Epidermal melanocyte (primary cell): ENCODE data around the gene RER1.

Experiments
- DNase-seq: peaks from one replicate; pipeline ENCODE4 v3.0.0; 2011; ENCODE audit warnings: low spot score; ENCODE audit not compliant: insufficient read length

RER1 gene

DNA sequence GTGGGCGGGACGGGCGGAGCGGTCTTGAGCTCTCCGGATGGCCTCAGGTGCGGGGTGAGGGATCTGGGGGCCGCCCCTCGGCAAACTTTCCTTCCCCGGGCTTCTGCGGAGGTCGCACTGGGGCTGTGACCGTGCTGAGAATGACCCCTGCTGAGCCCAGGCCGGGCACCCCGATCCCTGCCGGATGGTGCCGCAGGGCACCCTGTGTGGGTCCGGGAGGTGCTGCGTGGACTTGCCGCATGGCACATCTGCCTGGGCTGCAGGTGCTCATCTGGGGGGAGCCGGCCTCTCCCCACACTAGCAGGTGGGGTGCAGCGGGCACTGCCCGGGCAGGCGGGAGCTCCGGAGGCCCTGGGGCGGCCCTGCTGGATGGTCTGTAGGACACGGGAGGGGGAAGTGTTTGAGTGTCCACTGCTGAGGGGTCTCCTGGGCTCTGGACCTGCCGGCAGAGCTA, 52.5 kb downstream of the RER1 start:
- DNase-seq: no peak

DNA sequence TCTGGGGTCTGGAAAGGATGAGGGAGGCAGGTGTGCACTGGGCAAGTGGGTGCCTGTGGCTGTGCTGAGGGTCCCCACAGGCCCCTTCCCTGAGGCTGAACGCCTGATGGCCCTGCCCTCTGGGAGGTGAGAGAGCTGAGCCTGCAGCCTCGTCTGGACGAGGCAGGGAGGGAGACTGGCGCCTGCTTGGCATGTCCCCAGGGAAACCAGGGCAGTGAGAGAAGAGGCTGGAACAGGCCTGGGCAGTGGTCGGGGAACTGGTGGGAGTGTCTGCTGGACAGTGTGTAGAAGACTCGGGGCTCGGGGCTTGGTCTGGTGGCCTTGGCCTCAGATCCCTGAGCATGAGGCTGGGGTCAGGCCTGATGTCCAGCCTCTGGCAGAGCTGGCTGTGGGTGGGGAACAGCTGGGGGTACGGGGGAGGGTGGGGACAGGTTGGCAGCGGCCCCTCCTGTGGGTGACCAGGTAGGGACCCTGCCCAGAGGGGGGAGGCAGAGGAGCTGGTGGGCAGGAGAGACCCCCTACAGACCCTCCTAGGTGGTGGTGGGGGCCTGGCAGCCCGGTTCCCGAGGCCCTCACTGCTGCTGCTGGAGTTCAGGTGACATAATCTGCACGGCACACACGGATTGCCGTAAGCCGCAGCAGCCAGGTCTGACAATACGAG, 53.7 kb downstream of the RER1 start:
- DNase-seq: no peak

DNA sequence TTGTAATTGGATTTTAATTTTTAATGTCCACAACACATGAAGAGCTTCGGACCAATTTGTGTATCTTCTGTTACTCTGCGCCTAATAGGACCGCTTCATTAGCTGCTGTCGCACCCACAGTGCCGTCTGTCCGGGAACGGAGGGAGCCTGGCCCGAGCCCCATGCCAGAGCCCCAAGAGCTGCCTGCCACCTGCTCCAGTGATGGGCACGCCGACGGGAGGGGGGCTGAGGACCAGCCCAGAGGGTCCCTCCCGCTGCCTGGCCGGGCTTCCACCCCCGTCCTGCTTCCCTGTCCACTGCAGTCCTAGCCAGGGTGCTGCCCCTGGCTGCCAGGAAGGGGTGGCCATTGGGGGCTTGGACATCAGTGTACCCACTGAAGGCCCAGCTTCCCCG, 54.2 kb downstream of the RER1 start:
- no peak for DNase-seq

DNA sequence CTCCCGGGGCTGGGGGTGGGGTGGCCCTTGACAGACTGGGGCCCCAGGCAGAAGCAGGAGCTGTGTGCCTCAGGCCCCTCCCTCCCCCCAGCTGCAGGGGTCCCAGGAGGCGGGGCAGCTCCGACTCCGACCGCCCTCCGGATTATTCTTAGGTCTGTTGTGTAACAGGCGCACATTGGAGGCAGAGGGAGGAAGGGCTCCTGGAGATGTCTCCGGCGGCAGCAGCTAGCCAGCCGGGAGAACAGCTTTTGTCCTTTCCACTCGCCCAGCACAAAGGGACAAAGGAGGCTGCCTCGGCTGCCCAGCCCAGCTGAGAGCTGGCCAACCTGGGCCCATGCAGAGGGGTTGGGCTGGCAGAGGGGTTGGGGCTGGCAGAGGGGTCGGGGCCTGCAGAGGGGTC, 54.8 kb downstream of the RER1 start:
- no peak for DNase-seq

DNA sequence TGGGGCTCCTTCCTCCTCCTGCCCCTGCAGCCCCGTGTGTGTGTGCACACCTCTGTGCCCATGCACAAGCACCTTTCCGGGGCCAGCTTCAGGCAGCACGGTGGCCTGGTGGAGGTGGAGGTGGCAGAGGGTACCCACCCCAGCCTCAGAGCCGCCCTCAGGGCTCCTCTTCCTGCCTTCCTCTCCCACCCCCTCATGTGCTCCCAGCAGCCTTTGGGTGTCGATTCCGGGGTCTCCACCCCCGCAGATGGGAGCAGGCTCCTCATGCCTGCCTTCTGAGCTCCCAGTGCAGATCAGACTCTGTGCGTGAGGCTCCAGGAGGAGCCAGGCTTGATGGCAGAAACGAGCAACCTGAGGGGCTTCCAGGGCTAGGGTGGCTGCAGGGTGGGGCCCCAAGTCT, 55.2 kb downstream of the RER1 start:
- no peak for DNase-seq

DNA sequence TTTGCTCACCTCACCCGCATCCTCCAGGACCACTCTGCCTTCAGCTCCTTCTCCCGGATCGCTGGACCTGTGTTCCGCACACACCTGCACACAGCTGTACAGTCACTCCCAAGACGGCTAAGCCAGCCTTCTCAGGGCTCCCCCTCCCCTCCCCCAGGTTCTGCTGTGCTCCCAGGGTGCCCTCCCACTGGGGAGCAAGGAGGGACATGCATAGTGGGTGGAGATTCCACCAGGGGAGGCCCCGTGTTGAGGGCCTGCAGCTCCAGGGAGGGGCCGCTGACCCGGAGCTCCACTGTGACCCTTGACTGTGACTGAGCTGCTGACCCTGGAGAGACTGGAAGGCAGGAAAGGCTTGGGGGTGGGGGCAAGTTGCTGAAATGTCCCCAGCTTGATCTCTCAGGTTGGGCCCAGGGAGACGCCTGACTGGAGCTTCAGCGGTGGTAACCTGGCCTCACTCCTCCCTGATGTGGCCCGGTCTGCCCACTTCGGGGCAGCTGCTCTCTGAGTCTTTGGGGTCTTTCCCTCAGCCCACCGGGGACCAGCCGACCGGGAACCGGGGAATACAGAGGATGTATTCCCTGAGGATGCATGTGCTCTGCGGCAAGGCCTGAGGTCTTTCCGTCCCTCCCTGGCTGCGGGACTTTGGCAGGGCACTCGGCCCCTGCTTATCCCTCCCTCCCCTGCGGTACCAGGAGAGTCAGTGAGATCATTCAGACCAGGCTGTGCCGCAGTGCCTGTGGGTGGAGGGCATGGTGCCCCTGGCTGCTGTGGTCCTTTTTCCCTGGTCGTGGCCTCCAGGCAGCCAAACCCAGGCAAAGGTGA, 55.8 kb downstream of the RER1 start:
- DNase-seq: no peak

DNA sequence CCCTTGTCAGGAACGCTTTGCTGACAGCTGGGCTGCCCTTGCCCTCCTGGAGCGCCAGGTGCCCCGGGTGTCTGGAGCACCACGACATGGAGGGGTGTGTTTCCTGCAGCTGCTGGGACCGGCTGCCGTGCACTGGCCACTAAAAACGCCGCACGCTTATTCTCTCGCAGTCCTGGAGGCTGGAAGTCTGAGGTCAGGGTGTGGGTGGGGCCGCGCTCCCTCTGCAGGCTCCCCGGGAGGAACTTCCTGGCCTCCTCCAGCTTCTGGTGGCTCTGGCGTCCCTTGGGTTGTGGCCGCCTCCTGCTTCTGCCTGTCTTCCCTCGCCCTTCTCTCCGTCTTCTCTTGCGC, 56.4 kb downstream of the RER1 start:
- no peak for DNase-seq

DNA sequence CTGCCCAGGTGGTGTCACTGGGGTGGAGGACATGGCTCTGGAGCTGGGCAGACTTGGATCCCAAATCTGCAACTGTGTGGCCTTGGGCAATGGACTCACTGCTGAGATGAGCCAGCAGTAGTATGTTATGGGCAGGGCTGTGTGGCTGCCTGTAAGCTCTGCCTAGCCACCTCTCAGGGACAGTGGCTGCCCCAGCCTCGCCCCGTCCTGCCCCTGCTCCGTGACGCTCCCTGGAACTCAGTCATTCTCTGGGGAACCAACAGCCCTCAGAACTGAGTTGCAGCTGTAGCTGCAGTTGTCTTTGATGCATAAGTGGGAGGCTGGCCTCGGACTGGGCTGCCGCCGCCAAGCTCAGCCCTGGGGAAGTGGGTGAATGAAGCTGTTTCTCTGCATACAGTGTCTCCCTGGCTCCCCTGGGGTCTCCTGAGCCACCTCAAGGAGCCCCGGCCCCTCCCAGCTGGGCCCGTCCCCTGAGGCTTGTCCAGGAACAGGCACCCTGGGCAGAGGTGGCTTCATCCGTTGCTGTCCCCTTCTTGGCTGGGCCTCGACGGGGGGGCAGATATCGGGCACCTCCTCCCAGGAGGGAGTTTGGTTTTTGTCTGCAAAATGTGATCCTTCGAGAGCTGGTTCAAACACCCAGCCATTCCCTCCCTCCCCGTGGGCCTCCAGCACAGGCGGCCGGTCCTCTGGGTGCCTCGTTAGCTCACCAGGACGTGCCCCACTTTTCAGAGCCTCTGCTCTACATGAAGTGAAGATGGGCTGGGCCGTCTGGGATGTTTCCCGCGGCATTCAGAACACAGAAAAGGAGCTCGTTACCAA, 58.2 kb downstream of the RER1 start:
- no peak for DNase-seq

DNA sequence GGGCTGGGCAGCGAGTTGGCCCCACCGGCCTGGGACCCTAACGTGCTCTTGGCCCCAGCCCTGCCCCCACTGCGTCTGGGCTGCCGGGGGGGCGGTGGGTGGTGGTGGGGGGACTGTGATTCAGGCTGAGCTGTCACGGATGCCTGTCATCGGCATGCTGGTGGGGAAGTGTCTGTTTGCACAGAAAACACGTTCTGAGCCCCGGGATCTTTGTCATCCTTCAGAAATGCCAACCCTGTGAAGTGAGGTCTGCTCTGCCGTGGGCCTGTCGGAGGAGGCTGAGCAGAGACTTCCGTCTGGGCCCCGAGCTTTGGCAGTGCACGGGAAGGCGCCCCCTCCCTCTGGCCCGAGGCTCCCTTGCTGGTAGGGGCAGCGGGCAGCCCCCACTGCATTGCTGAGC, 60.1 kb downstream of the RER1 start:
- DNase-seq: peak; percentile 70

DNA sequence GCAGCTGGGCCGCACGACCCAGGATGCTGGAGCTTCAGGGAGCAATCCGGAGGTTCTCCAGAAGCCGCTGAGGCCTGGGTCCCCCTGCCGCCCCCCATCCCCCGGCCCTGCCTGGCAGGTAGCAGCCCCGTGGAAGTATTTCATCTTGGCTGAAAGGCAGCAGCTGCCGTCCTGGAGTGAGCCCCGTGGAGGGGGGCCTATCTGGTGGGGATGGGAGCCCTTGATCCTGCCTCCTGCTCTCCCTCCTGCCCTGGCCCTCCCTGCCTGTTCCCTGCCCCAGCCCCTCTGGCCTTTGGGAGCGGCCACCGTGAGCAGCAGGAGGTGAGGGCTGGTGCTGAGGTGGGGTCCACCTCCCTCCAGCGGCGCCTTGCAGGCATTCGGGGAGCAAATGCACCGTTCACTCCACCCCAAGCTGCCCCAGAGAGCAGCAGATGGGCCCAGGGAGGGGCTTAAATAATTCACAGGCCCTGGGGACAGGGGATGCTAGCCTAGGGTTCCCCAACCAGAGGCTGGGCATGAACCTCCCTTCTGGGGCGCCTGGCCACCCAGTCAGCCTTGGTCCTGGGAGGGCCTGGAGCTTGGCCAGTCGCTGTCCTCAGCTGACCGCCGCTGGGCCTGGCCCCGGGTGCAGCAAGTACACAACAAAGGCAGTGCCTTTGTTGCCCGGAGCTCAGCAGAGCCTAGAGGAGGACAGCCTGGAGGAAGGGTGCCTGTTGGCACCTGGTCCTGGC, 60.7 kb downstream of the RER1 start:
- no peak for DNase-seq

DNA sequence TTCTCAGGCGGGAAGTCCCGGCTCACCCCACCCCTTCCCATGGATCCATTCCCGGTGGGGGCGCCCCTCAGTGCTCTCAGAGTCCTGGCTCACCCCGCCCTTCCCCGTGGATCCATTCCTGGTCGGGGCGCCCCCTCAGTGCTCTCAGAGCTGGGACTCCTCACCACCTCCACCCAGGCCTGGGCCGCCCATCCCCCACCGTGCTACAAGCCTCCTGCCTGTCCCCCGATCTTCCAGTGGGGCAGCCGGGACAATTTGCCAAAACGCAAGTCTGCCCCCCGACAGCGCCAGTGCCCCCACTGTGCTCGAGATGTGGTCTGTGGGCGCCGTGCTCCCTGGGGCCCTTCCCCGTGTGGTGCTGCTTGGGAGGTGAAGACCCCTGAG, 61.3 kb downstream of the RER1 start:
- no peak for DNase-seq

DNA sequence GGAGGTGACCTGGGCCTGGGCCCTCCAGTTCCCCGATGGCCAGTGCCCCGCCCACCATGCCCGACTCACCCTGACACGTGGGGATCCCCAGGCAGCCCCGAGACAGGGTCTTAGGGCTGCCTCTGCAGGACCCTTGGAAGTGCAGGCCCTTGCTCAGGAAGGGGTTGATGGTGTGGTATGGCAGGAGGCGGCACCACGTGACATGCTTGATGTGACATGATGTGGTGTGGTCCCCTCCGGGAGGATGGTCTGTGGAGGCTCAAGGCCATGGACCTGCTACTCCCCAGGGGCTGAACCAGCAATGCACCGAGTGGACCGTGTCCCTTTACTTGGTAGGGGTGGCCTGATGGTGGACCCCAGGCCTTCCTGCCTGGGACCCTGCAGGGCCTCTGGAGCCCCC, 62.6 kb downstream of the RER1 start:
- no peak for DNase-seq
